Caco-2 (cell line): Measurements from ENCODE around the gene KIF16B. TPM values are rescaled to one million over a fixed set of nuclear protein-coding genes. Genes with fewer than 3 reads are reported as not detected.

Experiments used
- BruUV-seq: library from RNA; stranded (reverse); fragments of 400-500 nt; replicated peaks from 2 replicates; lab custom pipeline; 2021; lab: Mats Ljungman, UMichigan
- CTCF ChIA-PET: fragments of 300-600 bp; sonication (Branson Sonifier 250); formaldehyde crosslinking; loops from one replicate; lab custom pipeline; 2022; ENCODE audit warnings: antibody characterized with exemption; lab: Charles Lee
- POLR2A ChIA-PET: fragments of 300-600 bp; sonication (Branson Sonifier 250); formaldehyde crosslinking; loops from one replicate; lab custom pipeline; 2022; ENCODE audit warnings: antibody characterized with exemption; lab: Charles Lee
- DNase-seq, 2 experiments: peaks; one replicate each; pipeline versions ENCODE4 v3.0.0 to v3.0.0-alpha.2; 2020 to 2022
- H3K27me3 ChIP-seq: replicated peaks from 2 replicates; pipeline ENCODE4 v1.6.0; 2011; ENCODE audit warnings: low read length; ENCODE audit not compliant: control insufficient read depth, insufficient read depth
- H3K36me3 ChIP-seq: 2 replicates; pipeline ENCODE4 v1.5.1; 2011; ENCODE audit warnings: low read length; ENCODE audit not compliant: control insufficient read depth, insufficient read depth
- H3K4me1 ChIP-seq: fragments of 250-450 bp; sonication (Bioruptor Pico); 2 replicates; pipeline ENCODE4 v1.5.1; 2020; ENCODE audit warnings: mild to moderate bottlenecking
- H3K4me3 ChIP-seq: 2 replicates; pipeline ENCODE4 v1.5.1; 2011; ENCODE audit warnings: low read depth, mild to moderate bottlenecking, control low read depth, low read length
- H3K9me3 ChIP-seq: fragments of 250-450 bp; sonication (Bioruptor Pico); 2 replicates; pipeline ENCODE4 v1.5.1; 2020; ENCODE audit warnings: mild to moderate bottlenecking, moderate library complexity
- H3K27ac Mint-ChIP-seq: one replicate; pipeline ENCODE4 v1.8.0; 2022; ENCODE audit warnings: mixed read lengths; ENCODE audit not compliant: unreplicated experiment
- H3K27me3 Mint-ChIP-seq: one replicate; pipeline ENCODE4 v1.8.0; 2022; ENCODE audit warnings: mixed read lengths; ENCODE audit not compliant: insufficient read depth, unreplicated experiment
- H3K36me3 Mint-ChIP-seq: one replicate; pipeline ENCODE4 v1.8.0; 2022; ENCODE audit warnings: mild to moderate bottlenecking, mixed read lengths; ENCODE audit not compliant: insufficient read depth, unreplicated experiment
- H3K4me1 Mint-ChIP-seq: one replicate; pipeline ENCODE4 v1.8.0; 2022; ENCODE audit warnings: low read depth, mixed read lengths; ENCODE audit not compliant: unreplicated experiment
- H3K4me3 Mint-ChIP-seq: one replicate; pipeline ENCODE4 v1.8.0; 2022; ENCODE audit warnings: mild to moderate bottlenecking, moderate library complexity, mixed read lengths; ENCODE audit not compliant: unreplicated experiment
- H3K9me3 Mint-ChIP-seq: one replicate; pipeline ENCODE4 v1.8.0; 2022; ENCODE audit warnings: mixed read lengths; ENCODE audit not compliant: unreplicated experiment
- CTCF ChIP-seq, 2 experiments: fragments of 200-600 bp in 1 of 2; IDR thresholded peaks; 1 replicate in 1 of 2; 2 replicates in 1 of 2; pipeline versions ENCODE4 v1.5.1 to v1.8.0; 2011 to 2022; ENCODE audit warnings: antibody characterized with exemption in 1 of 2, control low read depth in 1 of 2, inconsistent platforms in 1 of 2, low read depth in 1 of 2, low read length in 1 of 2, mild to moderate bottlenecking in 1 of 2, moderate library complexity in 1 of 2; ENCODE audit not compliant: insufficient read depth in 1 of 2, severe bottlenecking in 1 of 2, unreplicated experiment in 1 of 2
- intact Hi-C: fragments of 100-400 bp; cut with micrococcal nuclease; formaldehyde crosslinking; loops from one replicate; pipeline ENCODE4 v1.10.0; 2022; ENCODE audit not compliant: unreplicated experiment
- total RNA-seq: library from RNA; stranded (reverse); gene quantifications from 2 replicates; pipeline ENCODE4 v1.2.3, GENCODE V29; 2022

The KIF16B gene
- total RNA-seq, 1 experiment from 2014 or later = 11.3 TPM

GRCh38 chr20:16280219-16280618 is 293.0 kb downstream of the KIF16B start:
- no peak overlapping the region for H3K27ac Mint-ChIP-seq
- no peaks in the 10 kb centered on the region for H3K36me3 Mint-ChIP-seq
- Histone ChIP-seq H3K4me3 (no peak overlapping the region), H3K36me3 (no peaks in the 10 kb centered on the region), H3K9me3 (no peaks in the 10 kb centered on the region), H3K4me1 (peaks cover 11% of the 10 kb centered on the region), H3K27me3 (no peaks in the 10 kb centered on the region)
- no peak for TF ChIP-seq CTCF (IDR thresholded peaks at IDR 0.05; ENCODE audit: insufficient read depth in 1 of 2, low read depth in 1 of 2, low read length in 1 of 2, severe bottlenecking in 1 of 2, unreplicated experiment in 1 of 2)
- no peak for DNase-seq
- H3K4me1 Mint-ChIP-seq = no peaks in the 10 kb centered on the region
- CTCF ChIA-PET = interaction anchor here (1.8 kb wide), 1 partner anchor 195 kb away, joined by 7 read pairs; no protein-coding TSS in a partner anchor
- no TSS peak for BruUV-seq
- no peaks in the 10 kb centered on the region for H3K27me3 Mint-ChIP-seq
- no peaks in the 10 kb centered on the region for H3K9me3 Mint-ChIP-seq
- POLR2A ChIA-PET = no interaction called here
- H3K4me3 Mint-ChIP-seq = no peak overlapping the region
- intact Hi-C loops = no loop called here

- TF ChIP-seq CTCF (IDR thresholded peaks at IDR 0.05; ENCODE audit: insufficient read depth in 1 of 2, low read depth in 1 of 2, low read length in 1 of 2, severe bottlenecking in 1 of 2, unreplicated experiment in 1 of 2) = peak in 1 of 2 experiments; percentile 33
- no peaks in the 10 kb centered on the region for H3K36me3 ChIP-seq
- ChIA-PET CTCF (interaction anchor here (0.6 to 1.8 kb wide), 3 partner anchors 66 to 196 kb away, joined by 3 to 7 read pairs (median 3); no protein-coding TSS in a partner anchor), POLR2A (interaction anchor here (0.6 kb wide), 1 partner anchor 129 kb away, joined by 3 read pairs; no protein-coding TSS in a partner anchor)
- peak in 1 of 2 experiments; percentile 41 for DNase-seq
- no TSS peak for BruUV-seq
- H3K9me3 ChIP-seq = no peaks in the 10 kb centered on the region
- H3K36me3 Mint-ChIP-seq = no peaks in the 10 kb centered on the region
- no peaks in the 10 kb centered on the region for H3K27me3 Mint-ChIP-seq
- H3K4me3 Mint-ChIP-seq = no peak overlapping the region
- H3K27ac Mint-ChIP-seq = no peak overlapping the region
- intact Hi-C loops = loop anchor here (1.0 to 10.0 kb wide), 2 partner anchors 197 to 295 kb away; partner anchors contain the start of gene KIF16B
- no peak overlapping the region for H3K4me3 ChIP-seq
- no peaks in the 10 kb centered on the region for H3K9me3 Mint-ChIP-seq
- no peaks in the 10 kb centered on the region for H3K4me1 Mint-ChIP-seq
- peaks cover 11% of the 10 kb centered on the region for H3K4me1 ChIP-seq
- H3K27me3 ChIP-seq = no peaks in the 10 kb centered on the region
Observed at GRCh38 chr20:16279320-16279719, 293.9 kb downstream of the KIF16B start.

- Mint-ChIP-seq H3K4me1 (peaks cover 18% of the 10 kb centered on the region), H3K9me3 (no peaks in the 10 kb centered on the region), H3K36me3 (no peaks in the 10 kb centered on the region), H3K27ac (no peak overlapping the region), H3K4me3 (no peak overlapping the region), H3K27me3 (no peaks in the 10 kb centered on the region)
- Histone ChIP-seq H3K36me3 (no peaks in the 10 kb centered on the region), H3K4me3 (no peak overlapping the region), H3K4me1 (peaks cover 18% of the 10 kb centered on the region), H3K9me3 (no peaks in the 10 kb centered on the region), H3K27me3 (no peaks in the 10 kb centered on the region)
- ChIA-PET CTCF (no interaction called here), POLR2A (no interaction called here)
- BruUV-seq = no TSS peak
- DNase-seq = no peak
- no peak for TF ChIP-seq CTCF (IDR thresholded peaks at IDR 0.05; ENCODE audit: insufficient read depth in 1 of 2, low read depth in 1 of 2, low read length in 1 of 2, severe bottlenecking in 1 of 2, unreplicated experiment in 1 of 2)
- intact Hi-C loops = loop anchor here (10.0 kb wide), 1 partner anchor 301 kb away; the partner anchor contains the start of gene KIF16B
Observed at GRCh38 chr20:16273812-16274555, 299.3 kb downstream of the KIF16B start.
